Right forelimb (tissue), 1 donor: ENCODE measurements around the gene TIGIT.
"Not testable (repeated sequence)": the region's sequence is repeated elsewhere in the genome, so short reads cannot be mapped to it uniquely, and the experiment has no call there.

Experiments
- DNase-seq: peaks from one replicate; pipeline ENCODE4 v3.0.0-alpha.2; 2018

TIGIT gene

GRCh38 chr3:114293838-114294535, at the start of gene TIGIT:
TIGIT (plus strand) TSS chr3:114294028; CDS start chr3:114294062, 34 bp downstream.
- no peak for DNase-seq

GRCh38 chr3:114252954-114253353, 40.9 kb upstream of the TIGIT start:
- no peak for DNase-seq

- no peak for DNase-seq
Observed at GRCh38 chr3:114253505-114253904, 40.3 kb upstream of the TIGIT start.

GRCh38 chr3:114259566-114259965, 34.3 kb upstream of the TIGIT start:
- DNase-seq = no peak

- no peak for DNase-seq
Observed at GRCh38 chr3:114260152-114260551, 33.7 kb upstream of the TIGIT start.

- no peak for DNase-seq
Observed at GRCh38 chr3:114270019-114270418, 23.8 kb upstream of the TIGIT start.

- DNase-seq = no peak
Observed at GRCh38 chr3:114272271-114272670, 21.6 kb upstream of the TIGIT start.

GRCh38 chr3:114274929-114275328, 18.9 kb upstream of the TIGIT start:
- DNase-seq = no peak

- DNase-seq = not testable (repeated sequence)
Observed at GRCh38 chr3:114276856-114277255, 17.0 kb upstream of the TIGIT start.

GRCh38 chr3:114284644-114285043, 9.2 kb upstream of the TIGIT start:
- no peak for DNase-seq

- DNase-seq = no peak
Observed at GRCh38 chr3:114285648-114286230, 8.1 kb upstream of the TIGIT start.

- no peak for DNase-seq
Observed at GRCh38 chr3:114286266-114286665, 7.6 kb upstream of the TIGIT start.

- peak; percentile 56 for DNase-seq
Observed at GRCh38 chr3:114290911-114291901, 2.6 kb upstream of the TIGIT start.

GRCh38 chr3:114294940-114295480, 1.2 kb downstream of the TIGIT start:
- no peak for DNase-seq

GRCh38 chr3:114295946-114296345, 2.1 kb downstream of the TIGIT start:
- DNase-seq = no peak

GRCh38 chr3:114299421-114299820, 5.6 kb downstream of the TIGIT start:
- no peak for DNase-seq

- no peak for DNase-seq
Observed at GRCh38 chr3:114299941-114300624, 6.3 kb downstream of the TIGIT start.

GRCh38 chr3:114307222-114307830, 13.5 kb downstream of the TIGIT start:
- DNase-seq = no peak

- no peak for DNase-seq
Observed at GRCh38 chr3:114307832-114308231, 14.0 kb downstream of the TIGIT start.

GRCh38 chr3:114308377-114308776, 14.5 kb downstream of the TIGIT start:
- DNase-seq = no peak

GRCh38 chr3:114308830-114309229, 15.0 kb downstream of the TIGIT start:
- no peak for DNase-seq

- no peak for DNase-seq
Observed at GRCh38 chr3:114310695-114311094, 16.9 kb downstream of the TIGIT start.
